HepG2 (cell line): Measurements from ENCODE around the gene TLE5. TPM values are rescaled to one million over a fixed set of nuclear protein-coding genes. Genes with fewer than 3 reads are reported as not detected.

Experiments
- ATAC-seq: fragments of 200-7000 bp; cut with Tn5 transposase; 3 replicates; pipeline ENCODE4 v1.9.1; 2020; ENCODE audit warnings: mild to moderate bottlenecking, moderate library complexity
- BruUV-seq: library from RNA; stranded (reverse); fragments of 400-500 nt; replicated peaks from 2 replicates; lab custom pipeline; 2021; lab: Mats Ljungman, UMichigan
- CTCF ChIA-PET: fragments of 300-600 bp; formaldehyde crosslinking; extraction: SDS; loops from one replicate; lab custom pipeline; 2021; ENCODE audit warnings: low total read pairs, inconsistent platforms, low intra/inter-chr PET ratio; lab: Yijun Ruan, JAX
- POLR2A ChIA-PET: fragments of 350-600 bp; sonication (Branson Sonifier 250); formaldehyde crosslinking; loops from one replicate; lab custom pipeline; 2020; ENCODE audit warnings: antibody characterized with exemption, inconsistent platforms; lab: Yijun Ruan, JAX
- DNase-seq: peaks from one replicate; pipeline ENCODE4 v3.0.0-alpha.2; 2015; ENCODE audit warnings: low spot score
- FAIRE-seq: peaks from 3 replicates; lab custom pipeline; 2011; peaks lifted over from hg19 to GRCh38; lab: Jason Lieb, UNC
- H2AFZ ChIP-seq: one replicate; pipeline ENCODE4 v1.6.1; 2011; ENCODE audit warnings: low read length, inconsistent platforms
- H3K27ac ChIP-seq: fragments of 300-600 bp; 3 replicates; pipeline ENCODE4 v1.8.0; 2011; ENCODE audit warnings: mixed run types, mild to moderate bottlenecking, mixed read lengths, low read length, inconsistent platforms; ENCODE audit not compliant: insufficient read depth; ENCODE audit errors: extremely low read length
- H3K27me3 ChIP-seq, 2 experiments: fragments of 200-600 bp in 1 of 2; 2 replicates in 1 of 2; 3 replicates in 1 of 2; pipeline versions ENCODE4 v1.6.0 to v1.8.0; 2011; ENCODE audit warnings: low read length in 2 of 2, mild to moderate bottlenecking in 2 of 2, moderate library complexity in 2 of 2, inconsistent platforms in 1 of 2; ENCODE audit not compliant: insufficient read depth in 2 of 2, control insufficient read depth in 1 of 2
- H3K36me3 ChIP-seq, 2 experiments: fragments of 200-600 bp in 1 of 2; replicated peaks in 1 of 2; 2 replicates in 1 of 2; 3 replicates in 1 of 2; pipeline versions ENCODE4 v1.5.1 to v1.8.0; 2011; ENCODE audit warnings: low read length in 2 of 2, inconsistent platforms in 1 of 2; ENCODE audit not compliant: insufficient read depth in 2 of 2, control insufficient read depth in 1 of 2
- H3K4me1 ChIP-seq: 2 replicates; pipeline ENCODE4 v1.5.1; 2012; ENCODE audit warnings: low read length, inconsistent platforms; ENCODE audit not compliant: insufficient read depth
- H3K4me2 ChIP-seq: 2 replicates; pipeline ENCODE4 v1.6.0; 2011; ENCODE audit warnings: low read depth, low read length, inconsistent platforms
- H3K4me3 ChIP-seq, 3 experiments: fragments of 200-600 bp in 1 of 3; sonication (generic), shearing (Covaris generic) in 1 of 3; replicated peaks in 1 of 3; 2 replicates each; pipeline ENCODE4 v1.5.1; 2011 to 2016; ENCODE audit warnings: low read length in 3 of 3, inconsistent platforms in 2 of 3, low read depth in 2 of 3, mild to moderate bottlenecking in 2 of 3, control low read depth in 1 of 3, mixed read lengths in 1 of 3; ENCODE audit not compliant: insufficient read depth in 1 of 3
- H3K79me2 ChIP-seq: one replicate; pipeline ENCODE4 v1.6.1; 2011; ENCODE audit warnings: low read length, inconsistent platforms; ENCODE audit not compliant: insufficient read depth
- H3K9ac ChIP-seq: 2 replicates; pipeline ENCODE4 v1.6.0; 2011; ENCODE audit warnings: mild to moderate bottlenecking, low read depth, low read length, inconsistent platforms; ENCODE audit not compliant: insufficient read depth
- H3K9me3 ChIP-seq: 2 replicates; pipeline ENCODE4 v1.5.1; 2012; ENCODE audit warnings: mild to moderate bottlenecking, low read length
- H4K20me1 ChIP-seq: 2 replicates; pipeline ENCODE4 v1.6.0; 2011; ENCODE audit warnings: inconsistent platforms, mild to moderate bottlenecking, low read length, moderate library complexity; ENCODE audit not compliant: insufficient read depth
- AHDC1 ChIP-seq: sonication (generic); formaldehyde crosslinking; IDR thresholded peaks from 2 replicates; pipeline ENCODE4 v1.5.1; 2020; ENCODE audit warnings: mild to moderate bottlenecking, missing genetic modification reagents, borderline replicate concordance
- DBP ChIP-seq: sonication (generic); formaldehyde crosslinking; IDR thresholded peaks from 2 replicates; pipeline ENCODE4 v1.4.0; 2020; ENCODE audit warnings: missing genetic modification reagents; ENCODE audit errors: not compliant biosample characterization
- FOXA3 ChIP-seq: IDR thresholded peaks from 2 replicates; pipeline ENCODE4 v1.6.1; 2016; ENCODE audit warnings: missing genetic modification reagents, missing compliant biosample characterization
- ISX ChIP-seq: sonication (generic); formaldehyde crosslinking; conservative IDR thresholded peaks from 2 replicates; pipeline ENCODE4 v1.5.0; 2020; ENCODE audit warnings: missing genetic modification reagents
- MNT ChIP-seq: fragments of 450-650 bp; IDR thresholded peaks from 2 replicates; pipeline ENCODE4 v1.6.1; 2016
- PTBP1 ChIP-seq: fragments of 200-400 bp; formaldehyde crosslinking; IDR thresholded peaks from 2 replicates; pipeline ENCODE4 v1.6.1; 2018; ENCODE audit warnings: low read length, low read depth; ENCODE audit not compliant: poor library complexity, severe bottlenecking
- SYNCRIP ChIP-seq: fragments of 200-400 bp; formaldehyde crosslinking; IDR thresholded peaks from 2 replicates; pipeline ENCODE4 v1.6.1; 2018; ENCODE audit warnings: mild to moderate bottlenecking, low read depth, low read length; ENCODE audit not compliant: insufficient read depth
- ZNF317 ChIP-seq: sonication (generic); formaldehyde crosslinking; IDR thresholded peaks from 2 replicates; pipeline ENCODE4 v1.5.0; 2020; ENCODE audit warnings: mild to moderate bottlenecking, missing genetic modification reagents
- ZNF512 ChIP-seq: sonication (generic); formaldehyde crosslinking; IDR thresholded peaks from 2 replicates; pipeline ENCODE4 v1.4.0; 2020; ENCODE audit warnings: mild to moderate bottlenecking, missing genetic modification reagents
- ZNF558 ChIP-seq: sonication (generic); formaldehyde crosslinking; IDR thresholded peaks from 2 replicates; pipeline ENCODE4 v1.9.0; 2022; ENCODE audit warnings: mild to moderate bottlenecking, missing genetic modification reagents, borderline replicate concordance
- WGBS: methylation state at CpG from one replicate; pipeline ENCODE4 v1.1.6; 2017; ENCODE audit warnings: low lambda C conversion rate; 5-methylcytosine and 5-hydroxymethylcytosine counted together
- in situ Hi-C: cut with HindIII; loops from 2 replicates; pipeline ENCODE4 v1.10.0; 2017; ENCODE audit warnings: low pct_unique_long_range_greater_than_20kb; ENCODE audit not compliant: extremely low pct_ligation_motif_present
- intact Hi-C: fragments of 100-400 bp; cut with micrococcal nuclease; formaldehyde crosslinking; loops from one replicate; pipeline ENCODE4 v1.10.0; 2022; ENCODE audit not compliant: unreplicated experiment
- polyA plus RNA-seq, 8 experiments: library from polyadenylated mRNA; depleted of rRNA in 3 of 8; stranded (reverse) in 7 of 8; unstranded in 1 of 8; fragments of >200 nt; fragmentation: Illumina TruSeq in 4 of 8; extraction: Trizol in 4 of 8; gene quantifications; 2 replicates each; pipeline versions ENCODE4 v1.2.1 to v1.2.3, GENCODE V29; 2011 to 2016; ENCODE audit warnings: low read depth in 4 of 8, missing spikeins in 1 of 8, mixed read lengths in 1 of 8; ENCODE audit not compliant: insufficient read depth in 1 of 8
- total RNA-seq, 5 experiments: library from RNA; depleted of rRNA; stranded (reverse); fragments of >200 nt; fragmentation: Illumina TruSeq; extraction: Trizol; gene quantifications; 2 replicates each; pipeline ENCODE4 v1.2.3, GENCODE V29; 2016; ENCODE audit warnings: low read depth in 1 of 5
- TF ChIP-seq, protein P1 (sequence below): sonication (generic); formaldehyde crosslinking; IDR thresholded peaks from 2 replicates; pipeline ENCODE4 v1.5.1; 2020; ENCODE audit warnings: mild to moderate bottlenecking, missing genetic modification reagents, borderline replicate concordance
- TF ChIP-seq, protein P2 (sequence below): sonication (generic); formaldehyde crosslinking; IDR thresholded peaks from 2 replicates; pipeline ENCODE4 v1.4.0; 2020; ENCODE audit warnings: missing genetic modification reagents

Gene TLE5
- total and polyA plus RNA-seq, 2 of the 13 experiments (the other 11 are each of a cell fraction or from before 2014, with no cell fraction given), result 62.8 to 189 TPM

DNA sequence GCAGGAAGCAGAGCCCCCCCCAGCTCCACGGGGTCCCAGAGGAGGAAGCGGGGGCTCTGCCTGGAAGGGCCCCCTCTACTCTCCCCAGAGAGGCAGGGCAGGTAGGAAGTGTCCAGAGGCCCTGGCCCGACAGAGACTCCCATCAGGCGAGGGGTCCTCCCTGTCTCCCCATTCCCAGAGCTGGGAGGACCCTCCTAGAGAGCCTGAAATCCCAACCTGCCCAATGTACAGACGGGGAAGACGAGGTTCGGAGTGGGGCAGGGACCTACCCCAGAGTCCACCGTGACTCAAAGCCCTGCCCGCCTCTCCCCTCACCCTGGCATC, 34.4 kb downstream of the TLE5 start:
- 43% methylated on average over 7 of the region's 9 CpGs for WGBS
- no TSS peak for BruUV-seq
- TF ChIP-seq, protein P1, sequence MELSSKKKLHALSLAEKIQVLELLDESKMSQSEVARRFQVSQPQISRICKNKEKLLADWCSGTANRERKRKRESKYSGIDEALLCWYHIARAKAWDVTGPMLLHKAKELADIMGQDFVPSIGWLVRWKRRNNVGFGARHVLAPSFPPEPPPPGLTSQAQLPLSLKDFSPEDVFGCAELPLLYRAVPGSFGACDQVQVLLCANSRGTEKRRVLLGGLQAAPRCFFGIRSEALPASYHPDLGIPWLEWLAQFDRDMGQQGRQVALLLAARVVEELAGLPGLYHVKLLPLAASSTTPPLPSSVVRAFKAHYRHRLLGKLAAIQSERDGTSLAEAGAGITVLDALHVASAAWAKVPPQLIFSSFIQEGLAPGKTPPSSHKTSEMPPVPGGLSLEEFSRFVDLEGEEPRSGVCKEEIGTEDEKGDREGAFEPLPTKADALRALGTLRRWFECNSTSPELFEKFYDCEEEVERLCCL (CRISPR knock-in tag), result no peak
- TF ChIP-seq PTBP1, result no peak
- TF ChIP-seq ZNF317 (CRISPR knock-in tag), result no peak
- no peak for TF ChIP-seq ZNF512
- TF ChIP-seq AHDC1 (CRISPR knock-in tag), result no peak
- TF ChIP-seq ISX (CRISPR knock-in tag), result no peak
- TF ChIP-seq SYNCRIP, result no peak
- TF ChIP-seq, protein P2, sequence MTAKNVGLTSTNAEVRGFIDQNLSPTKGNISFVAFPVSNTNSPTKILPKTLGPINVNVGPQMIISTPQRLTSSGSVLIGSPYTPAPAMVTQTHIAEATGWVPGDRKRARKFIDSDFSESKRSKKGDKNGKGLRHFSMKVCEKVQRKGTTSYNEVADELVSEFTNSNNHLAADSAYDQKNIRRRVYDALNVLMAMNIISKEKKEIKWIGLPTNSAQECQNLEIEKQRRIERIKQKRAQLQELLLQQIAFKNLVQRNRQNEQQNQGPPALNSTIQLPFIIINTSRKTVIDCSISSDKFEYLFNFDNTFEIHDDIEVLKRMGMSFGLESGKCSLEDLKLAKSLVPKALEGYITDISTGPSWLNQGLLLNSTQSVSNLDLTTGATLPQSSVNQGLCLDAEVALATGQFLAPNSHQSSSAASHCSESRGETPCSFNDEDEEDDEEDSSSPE (CRISPR knock-in tag), result no peak
- no peak for TF ChIP-seq MNT
- no peak for TF ChIP-seq FOXA3 (CRISPR knock-in tag)
- no peak for TF ChIP-seq ZNF558 (CRISPR knock-in tag)
- TF ChIP-seq DBP (CRISPR knock-in tag), result no peak

More for the DNA sequence above, 34.4 kb downstream of the TLE5 start:
- Histone ChIP-seq H3K4me1 (peaks cover 52% of the 10 kb centered on the region), H3K9me3 (no peaks in the 10 kb centered on the region), H3K79me2 (no peaks in the 10 kb centered on the region), H3K27ac (no peak overlapping the region), H4K20me1 (no peaks in the 10 kb centered on the region), H3K4me3 (no peak overlapping the region), H3K36me3 (no peaks in the 10 kb centered on the region), H3K4me2 (no peak overlapping the region), H3K27me3 (peaks cover 7 to 74% of the 10 kb centered on the region in 2 experiments; a peak in 4 of 5 replicates), H2AFZ (no peak overlapping the region), H3K9ac (no peak overlapping the region)
- in situ Hi-C loops (no loop called here), intact Hi-C loops (no loop called here)
- ChIA-PET POLR2A (no interaction called here), CTCF (no interaction called here)
- no peak for ATAC-seq
- FAIRE-seq, result no peak
- DNase-seq, result no peak
